ENCODE data around the gene ACSL1.
"Not testable (repeated sequence)": the region's sequence is repeated elsewhere in the genome, so short reads cannot be mapped to it uniquely, and the experiment has no call there.

The ACSL1 gene

DNA sequence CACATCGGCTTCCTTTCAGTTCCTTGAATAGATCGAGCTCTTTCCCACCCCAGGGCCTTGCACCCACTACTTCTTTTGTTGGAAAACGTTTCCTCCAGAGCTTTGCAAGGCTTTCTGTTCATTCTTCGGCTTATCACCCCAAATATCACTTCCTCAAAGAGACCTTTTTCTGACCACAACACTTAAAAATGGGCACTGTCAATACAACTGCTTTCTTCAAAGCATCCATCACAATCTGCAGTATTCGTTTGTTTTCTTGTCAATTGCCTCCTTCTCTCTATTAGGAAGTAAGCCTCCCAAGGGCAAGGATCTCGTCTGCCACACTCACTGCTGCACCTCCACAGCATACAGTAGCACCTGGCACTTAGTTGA lies 74.2 kb downstream of the ACSL1 start:
- DNase-seq (ENCODE audit: low spot score), result no peak

DNA sequence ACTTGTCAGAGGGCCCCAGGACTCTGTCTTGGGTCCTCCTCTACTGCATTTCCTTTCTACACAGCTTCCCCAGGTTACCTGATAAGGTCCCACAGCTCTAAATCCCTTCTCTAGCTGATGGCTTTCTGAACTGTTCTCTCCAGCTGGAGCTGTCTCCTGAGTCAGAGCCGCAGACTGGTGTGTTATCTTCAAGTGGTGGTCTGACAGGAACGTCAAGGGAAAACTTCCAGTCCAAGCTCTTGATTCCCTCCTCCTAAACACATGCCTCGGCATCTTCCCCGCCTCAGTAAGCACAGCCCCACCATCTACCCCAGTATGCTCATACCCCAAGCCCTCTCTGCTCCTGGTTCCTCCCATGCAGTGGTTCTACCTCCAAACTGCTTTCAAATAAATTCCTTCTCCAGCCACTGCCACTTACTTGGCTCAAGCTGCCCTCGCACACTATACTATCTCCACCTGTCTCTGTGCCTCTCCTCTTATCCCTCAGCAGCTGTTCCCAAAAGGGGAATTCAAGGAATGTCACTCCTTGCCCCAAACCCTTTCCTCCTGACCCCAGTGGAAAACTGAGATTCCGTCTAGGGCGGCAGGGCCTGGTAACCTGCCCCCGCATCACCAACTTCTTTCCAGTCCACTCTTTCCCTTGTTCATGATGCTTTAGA lies 74.7 kb downstream of the ACSL1 start:
- DNase-seq (ENCODE audit: low spot score), result no peak

DNA sequence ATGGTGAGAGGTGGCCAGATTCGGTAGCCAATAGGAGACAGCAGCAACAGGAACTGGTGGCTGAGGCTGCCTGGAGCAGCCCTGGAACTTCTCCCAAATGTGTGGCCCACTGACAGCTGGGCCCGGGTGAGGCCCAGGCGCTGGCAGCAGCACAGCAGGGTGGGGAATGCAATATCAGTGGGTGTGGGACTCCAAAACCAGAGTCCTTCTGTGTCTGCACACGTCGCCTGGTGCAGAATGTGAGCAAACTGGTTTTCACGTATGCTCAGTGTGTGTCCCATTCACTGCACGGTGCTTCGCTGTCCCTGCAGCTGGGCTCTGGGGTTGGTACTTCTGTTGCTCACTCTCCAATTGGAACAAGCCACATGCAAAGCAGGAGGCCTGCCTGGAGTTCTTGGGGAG lies 77.5 kb downstream of the ACSL1 start:
- DNase-seq (ENCODE audit: low spot score), result no peak

DNA sequence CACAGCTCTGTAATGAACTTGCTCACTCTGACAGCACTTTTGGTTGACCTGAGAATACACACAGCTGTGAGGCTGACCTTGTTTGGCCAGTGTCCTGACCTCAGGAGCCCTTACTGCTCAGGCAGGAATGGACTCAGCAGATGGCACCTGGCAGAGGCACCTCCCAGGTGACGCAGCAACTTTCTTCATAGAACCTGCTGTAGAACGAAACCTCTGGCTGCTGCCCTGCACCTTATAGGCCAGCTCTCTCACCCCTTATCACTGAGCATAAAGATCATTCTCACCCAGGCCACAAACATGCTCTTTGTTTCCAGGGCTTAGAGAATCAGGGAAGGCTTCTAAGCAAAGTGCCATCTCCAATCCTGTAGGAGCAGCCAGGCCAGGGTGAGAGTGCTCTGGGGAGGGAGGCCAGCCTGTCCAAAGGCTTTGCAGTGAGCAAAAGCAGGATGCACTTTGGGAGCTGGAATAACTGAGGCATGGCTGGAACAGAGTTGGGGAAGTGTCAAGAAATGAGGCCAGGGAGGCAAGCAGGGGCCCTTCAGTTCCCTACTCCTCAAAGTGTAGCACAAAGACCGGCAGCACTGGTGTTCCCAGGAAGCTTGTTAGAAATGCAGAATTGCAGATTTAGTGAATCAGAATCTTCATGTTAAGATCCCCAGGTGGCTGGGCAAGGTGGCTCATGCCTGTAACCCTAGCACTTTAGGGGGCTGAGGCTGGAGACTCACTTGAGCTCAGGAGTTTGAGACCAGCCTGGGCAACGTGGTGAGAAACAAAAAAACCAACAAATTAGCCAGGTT lies 78.5 kb downstream of the ACSL1 start:
- DNase-seq (ENCODE audit: low spot score), result no peak

DNA sequence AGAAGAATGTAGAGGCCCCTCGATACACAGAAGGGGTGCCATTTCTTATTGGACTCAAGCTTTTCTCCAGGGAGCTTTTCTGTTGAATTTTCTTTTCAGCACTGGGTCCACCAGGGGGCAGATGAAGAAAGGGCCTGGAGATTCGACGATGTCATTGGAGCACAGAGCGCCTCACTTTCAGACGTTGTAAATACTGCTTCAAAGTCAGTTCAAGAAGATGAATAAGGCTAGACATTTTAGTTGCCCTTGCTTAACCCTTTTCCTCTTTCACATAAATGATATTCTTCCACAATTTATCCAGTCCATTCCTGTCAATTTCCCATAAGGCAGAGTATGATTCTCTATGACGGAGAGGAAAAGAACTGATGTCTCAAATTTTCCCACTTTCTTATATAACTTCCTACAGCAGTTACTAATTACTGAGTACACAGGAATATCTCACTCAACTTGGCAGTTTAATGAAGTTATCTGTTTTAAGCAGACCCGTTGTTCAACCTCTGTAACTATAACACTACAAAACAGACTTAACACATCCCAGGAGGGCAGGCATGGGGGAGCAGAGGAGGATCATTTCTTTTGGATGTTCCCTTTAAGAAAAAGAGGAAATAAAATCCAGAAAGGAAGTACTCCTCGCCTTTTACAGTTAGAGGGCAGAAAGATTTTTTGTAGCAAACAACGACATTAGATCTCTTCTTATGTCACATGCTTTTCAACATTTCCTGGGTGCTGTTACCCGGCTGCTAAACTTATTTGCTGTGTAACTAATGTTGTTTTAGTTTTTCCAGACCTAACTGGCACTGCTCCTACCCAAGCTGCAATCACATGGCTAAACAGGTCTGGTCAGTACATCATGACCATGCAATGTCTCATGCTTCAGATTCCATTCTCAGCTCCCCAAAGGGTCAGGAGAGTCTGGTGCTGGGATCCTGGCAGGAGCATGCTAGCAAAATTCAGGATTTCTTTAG lies 79.7 kb downstream of the ACSL1 start:
- peak; percentile 79 for DNase-seq (ENCODE audit: low spot score)

DNA sequence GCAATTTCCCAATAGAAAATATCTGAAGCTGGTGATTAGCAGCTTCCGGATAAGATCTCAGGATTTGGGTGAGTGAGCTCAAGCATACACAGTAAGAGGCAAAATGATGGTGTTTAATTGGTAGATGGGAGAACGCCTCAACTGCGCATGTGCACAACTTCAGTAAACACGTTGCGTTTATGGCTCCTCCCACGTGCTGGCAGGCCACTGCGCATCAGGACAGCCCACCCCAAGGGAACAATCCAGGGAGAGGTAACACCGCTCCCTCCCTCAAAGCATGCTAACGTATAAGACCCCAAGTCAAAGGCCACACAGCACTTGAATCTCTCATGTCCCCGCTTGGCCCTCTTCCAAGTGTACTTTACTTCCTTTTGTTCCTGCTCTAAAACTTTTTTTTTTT lies 81.5 kb downstream of the ACSL1 start:
- DNase-seq (ENCODE audit: low spot score), result no peak

DNA sequence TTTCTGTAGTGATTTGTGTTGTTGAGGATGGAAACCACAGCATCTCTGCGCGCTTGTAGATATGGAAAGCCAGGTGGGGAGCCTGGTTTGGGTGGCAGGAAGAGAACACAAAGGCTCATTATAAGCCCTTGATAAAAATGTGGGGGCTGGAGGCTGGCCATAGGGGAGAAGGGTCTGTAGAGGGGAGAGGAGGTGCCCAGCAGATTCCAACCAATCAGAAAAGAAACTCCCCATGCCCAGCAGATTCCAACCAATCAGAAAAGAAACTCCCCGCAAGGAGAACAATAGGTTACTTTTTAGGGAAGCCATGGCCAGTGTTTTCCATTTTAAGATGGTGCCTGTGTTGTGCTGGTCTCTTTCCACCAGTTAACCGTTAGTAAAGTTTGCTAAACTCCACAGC lies 82.1 kb downstream of the ACSL1 start:
- no peak for DNase-seq (ENCODE audit: low spot score)

DNA sequence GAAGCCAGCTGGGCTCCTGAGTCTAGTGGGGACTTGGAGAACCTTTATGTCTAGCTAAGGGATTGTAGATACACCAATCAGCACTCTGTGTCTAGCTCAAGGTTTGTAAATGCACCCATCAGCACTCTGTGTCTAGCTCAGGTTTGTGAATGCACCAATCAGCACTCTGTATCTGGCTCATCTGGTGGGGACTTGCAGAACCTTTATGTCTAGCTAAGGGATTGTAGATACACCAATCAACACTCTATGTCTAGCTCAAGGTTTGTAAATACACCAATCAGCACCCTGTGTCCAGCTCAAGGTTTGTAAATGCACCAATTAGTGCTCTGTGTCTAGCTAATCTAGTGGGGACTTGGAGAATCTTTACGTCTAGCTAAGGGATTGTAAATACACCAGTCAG lies 84.1 kb downstream of the ACSL1 start:
- not testable (repeated sequence) for DNase-seq (ENCODE audit: low spot score)

DNA sequence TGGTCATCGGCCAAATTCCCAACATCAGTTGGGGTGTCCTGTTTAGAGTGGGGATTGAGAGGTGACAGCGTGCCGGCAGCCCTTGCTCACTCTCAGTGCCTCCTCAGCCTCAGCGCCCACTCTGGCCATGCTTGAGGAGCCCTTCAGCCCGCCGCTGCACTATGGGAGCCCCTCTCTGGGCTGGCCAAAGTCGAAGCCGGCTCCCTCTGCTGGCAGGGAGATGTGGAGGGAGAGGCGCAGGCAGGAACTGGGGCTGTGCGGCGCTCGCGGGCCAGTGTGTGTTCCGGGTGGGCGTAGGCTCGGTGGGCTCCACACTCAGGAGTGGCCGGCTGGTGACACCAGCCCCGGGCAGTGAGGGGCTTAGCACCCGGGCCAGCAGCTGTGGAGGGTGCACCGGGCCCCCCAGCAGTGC lies 84.8 kb downstream of the ACSL1 start:
- no peak for DNase-seq (ENCODE audit: low spot score)

DNA sequence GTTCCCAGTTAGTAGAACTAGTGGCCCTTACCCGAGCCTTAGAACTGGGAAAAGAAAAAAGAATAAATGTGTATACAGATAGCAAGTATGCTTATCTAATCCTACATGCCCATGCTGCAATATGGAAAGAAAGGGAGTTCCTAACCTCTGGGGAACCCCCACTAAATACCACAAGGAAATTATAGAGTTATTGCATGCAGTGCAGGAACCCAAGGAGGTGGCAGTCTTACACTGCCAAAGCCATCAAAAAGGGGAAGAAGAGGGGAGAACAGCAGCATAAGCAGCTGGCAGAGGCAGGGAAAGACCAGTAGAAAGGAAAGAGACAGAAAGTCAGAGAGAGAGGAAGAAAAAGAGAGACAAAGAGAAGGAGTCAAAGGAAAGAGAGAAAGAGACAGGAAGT lies 86.2 kb downstream of the ACSL1 start:
- DNase-seq (ENCODE audit: low spot score), result not testable (repeated sequence)

DNA sequence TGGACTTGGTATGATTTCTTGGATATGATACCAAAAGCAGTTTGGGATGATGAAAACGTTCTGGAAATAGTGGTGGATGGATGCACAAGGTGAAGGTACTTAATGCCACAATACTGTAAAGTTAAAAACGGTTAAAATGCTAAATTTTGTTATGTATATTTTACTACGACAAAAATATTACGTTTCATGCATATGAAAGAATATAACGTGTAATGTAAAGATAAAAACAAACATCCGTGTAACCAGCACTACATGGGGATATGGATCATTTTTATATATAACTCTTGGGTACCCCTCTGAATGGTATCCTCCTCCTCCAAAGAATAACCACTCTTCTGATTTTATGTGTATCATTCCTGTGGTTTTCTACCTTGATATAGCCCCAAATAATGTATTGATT lies 91.0 kb downstream of the ACSL1 start:
- DNase-seq (ENCODE audit: low spot score), result no peak

DNA sequence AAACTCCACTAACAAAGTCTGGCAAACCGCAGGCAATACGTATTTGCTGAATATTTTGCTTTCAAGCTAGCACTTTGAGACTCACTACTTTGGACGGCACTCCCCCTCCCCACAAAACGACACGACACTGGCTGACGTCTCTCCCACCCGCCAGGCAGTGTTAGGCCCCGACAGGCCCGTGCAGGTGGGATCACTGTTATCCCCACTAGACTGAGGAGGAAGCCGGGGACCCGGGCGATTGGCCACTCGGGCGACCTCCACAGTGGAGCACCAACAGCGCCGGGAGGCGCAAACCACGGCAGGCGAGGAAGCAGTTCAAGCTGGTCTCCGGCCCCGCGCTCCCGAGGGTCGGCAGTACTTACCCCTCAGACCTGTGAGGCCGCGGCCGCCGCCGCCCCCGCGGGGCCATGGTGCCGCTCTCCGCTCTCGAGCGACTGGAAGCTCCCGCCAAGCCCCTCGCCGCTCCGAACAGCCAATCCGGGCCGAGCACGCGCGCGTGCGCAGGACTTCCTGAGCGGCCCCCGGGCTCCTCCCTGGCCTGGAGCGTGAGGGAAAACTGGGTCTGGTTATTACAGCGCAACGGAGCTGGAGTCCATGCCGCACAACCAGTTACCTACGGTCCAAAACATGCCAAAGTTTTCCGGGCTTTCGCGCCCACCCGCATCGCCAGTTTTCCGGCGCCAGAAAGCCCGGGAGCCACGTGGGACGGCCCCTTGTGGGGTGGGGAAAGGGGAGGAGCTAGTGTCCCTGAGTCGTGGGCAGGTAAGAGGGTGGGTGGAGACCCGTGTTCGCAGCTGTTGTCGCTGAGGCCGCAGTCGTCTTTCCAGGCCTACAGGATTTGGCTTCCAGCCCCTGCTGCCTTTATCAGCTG lies 91.9 kb downstream of the ACSL1 start, which contains the start of gene CENPU:
Gene CENPU, minus strand, starts transcription at position 443 of the 871 bp plus-strand sequence. Its CDS starts 34 bp downstream, at position 409.
- DNase-seq (ENCODE audit: low spot score), result peak; percentile 99

DNA sequence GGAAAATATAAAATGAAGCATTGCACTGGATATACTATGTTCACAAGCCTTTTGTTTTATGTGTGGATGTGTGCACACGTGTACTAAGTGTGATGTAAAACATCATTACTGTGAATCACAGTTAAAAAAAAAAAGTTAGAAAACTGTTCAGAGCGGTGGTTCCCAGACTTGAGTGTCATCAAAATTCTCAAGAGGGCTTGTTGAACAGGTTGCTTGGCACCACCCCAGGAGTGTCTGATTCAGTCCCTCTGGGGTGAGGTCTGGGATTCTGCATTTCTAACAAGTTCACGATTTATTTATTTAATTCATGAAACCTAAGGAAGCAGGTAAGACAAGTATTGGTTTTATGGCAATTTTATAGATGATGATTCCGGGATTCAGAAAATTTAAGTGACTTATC lies 93.6 kb downstream of the ACSL1 start:
- DNase-seq (ENCODE audit: low spot score), result no peak

DNA sequence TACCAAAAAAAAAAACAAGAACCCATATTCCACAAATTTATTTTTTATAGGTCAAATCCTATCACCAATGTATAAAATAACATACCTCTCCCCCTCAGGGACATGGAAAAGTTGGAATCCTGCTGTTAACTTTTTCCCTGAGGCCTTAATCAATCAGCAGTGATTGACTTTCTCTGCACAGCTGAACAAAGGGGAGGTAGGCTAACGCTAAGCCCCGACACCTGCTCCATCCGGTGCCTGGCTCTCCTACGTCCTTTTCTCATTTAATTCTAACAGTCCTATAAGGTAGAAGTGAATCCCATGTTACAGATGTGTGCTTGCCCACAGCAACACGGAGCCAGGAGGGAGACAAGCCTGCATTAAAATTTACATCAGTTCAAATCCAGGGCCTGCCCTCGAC lies 94.7 kb downstream of the ACSL1 start:
- DNase-seq (ENCODE audit: low spot score), result no peak

DNA sequence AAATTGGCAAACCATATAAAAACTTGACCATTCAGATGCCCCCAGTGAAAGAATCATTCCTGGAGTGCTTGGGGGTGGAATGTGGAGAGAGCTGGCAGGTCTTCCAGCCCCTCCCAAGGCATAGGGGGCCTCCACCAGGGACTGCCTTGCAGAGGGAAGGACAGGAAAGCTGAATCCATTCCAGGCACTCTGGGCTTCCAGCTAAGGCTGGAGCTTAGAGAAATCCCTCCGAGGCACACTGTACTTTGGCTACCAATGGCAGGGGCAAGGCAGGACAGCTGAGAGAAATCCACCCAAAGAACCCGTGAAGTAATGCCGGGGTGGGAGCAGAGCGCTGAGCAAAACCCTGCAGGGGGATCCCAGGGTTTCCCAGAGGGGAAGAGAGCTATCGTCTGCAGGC lies 95.8 kb downstream of the ACSL1 start:
- no peak for DNase-seq (ENCODE audit: low spot score)

DNA sequence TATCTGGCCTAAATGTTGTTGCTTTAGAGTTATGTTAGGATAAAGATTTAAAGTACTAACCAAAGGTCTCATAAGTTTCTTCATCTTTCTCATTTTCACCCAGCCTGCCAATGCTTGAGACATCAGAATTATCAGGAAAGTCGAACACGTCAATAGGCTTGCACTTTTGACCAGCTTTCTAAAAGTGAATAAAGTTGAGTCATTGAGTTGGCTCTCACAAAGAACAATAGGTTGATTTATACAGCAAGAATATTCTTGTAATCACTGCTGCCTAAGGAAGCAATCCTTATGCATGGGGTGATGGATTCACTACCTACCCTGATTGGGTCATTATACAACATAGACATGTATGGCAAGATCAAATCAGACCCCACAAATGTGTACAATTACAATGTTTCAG lies 96.9 kb downstream of the ACSL1 start:
- DNase-seq (ENCODE audit: low spot score), result no peak

DNA sequence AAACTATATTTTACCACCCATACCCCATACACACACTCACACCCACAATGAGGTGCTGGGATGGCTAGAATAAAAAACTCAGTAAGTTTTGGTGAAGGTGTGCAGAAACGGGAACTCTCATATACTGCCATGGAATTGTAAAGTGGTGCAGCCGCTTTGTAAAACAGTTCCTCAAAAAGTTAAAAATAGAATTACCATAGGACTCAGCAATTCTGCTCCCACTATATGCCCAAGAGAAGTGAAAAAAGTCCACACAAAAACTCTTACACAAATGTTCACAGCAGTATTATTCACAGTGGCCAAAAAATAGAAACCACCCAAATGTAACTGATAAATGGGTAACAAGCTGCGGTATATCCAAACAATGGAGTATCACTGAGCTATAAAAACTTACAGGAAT lies 98.3 kb downstream of the ACSL1 start:
- DNase-seq (ENCODE audit: low spot score), result no peak

DNA sequence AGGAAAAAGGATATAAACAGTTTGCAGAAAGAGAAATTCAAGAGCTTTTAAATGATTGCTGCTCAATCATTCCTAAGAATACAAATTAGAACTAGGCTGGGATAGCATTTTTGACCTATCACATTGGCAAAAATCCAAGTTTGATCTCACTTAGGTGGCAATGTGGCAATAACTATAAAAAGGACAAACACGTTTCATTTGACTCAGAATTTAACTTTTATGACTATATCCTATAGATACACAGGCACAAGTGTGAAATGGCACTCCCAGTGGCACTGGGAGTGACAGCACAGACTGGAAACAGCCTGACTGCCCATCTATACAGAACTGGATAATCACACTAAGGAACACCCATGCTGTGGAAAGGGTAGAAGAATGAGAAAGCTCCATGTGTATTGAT lies 103.0 kb downstream of the ACSL1 start:
- DNase-seq (ENCODE audit: low spot score), result no peak

DNA sequence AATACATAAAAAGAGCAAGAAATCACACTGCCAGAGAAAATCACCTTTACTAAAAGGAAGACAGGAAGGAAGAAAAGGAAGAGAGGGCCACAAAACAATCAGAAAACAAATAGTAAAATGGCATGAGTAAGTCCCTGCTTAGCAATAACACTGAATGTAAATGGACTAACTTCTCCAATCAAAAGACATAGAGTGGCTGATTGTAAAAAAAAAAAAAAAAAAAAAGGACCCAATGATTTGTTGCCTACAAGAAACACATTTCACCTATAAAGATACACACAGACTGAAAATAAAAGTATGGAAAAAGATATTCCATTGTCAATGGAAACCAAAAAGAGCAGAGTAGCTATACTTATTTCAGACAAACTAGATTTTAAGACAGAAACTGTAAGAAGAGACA lies 104.5 kb downstream of the ACSL1 start:
- no peak for DNase-seq (ENCODE audit: low spot score)

DNA sequence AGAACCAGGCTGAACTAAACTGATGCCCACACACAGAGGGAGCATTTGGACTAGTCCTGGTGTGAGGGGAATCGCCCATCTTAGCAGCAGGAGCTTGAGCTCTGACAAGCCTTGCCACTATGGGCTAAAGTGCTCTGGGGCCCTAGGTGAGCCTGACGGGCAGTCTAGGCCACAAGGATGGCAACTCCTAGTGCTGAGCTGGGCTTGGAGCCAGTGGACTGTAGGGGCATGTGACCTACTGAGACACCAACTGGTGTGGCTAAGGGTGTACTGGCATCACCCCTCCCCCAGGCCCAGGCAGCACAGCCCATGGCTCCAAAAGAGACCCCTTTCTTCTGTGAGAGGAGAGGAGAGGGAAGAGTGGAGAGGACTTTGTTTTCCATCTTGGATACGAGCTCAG lies 106.4 kb downstream of the ACSL1 start:
- no peak for DNase-seq (ENCODE audit: low spot score)

DNA sequence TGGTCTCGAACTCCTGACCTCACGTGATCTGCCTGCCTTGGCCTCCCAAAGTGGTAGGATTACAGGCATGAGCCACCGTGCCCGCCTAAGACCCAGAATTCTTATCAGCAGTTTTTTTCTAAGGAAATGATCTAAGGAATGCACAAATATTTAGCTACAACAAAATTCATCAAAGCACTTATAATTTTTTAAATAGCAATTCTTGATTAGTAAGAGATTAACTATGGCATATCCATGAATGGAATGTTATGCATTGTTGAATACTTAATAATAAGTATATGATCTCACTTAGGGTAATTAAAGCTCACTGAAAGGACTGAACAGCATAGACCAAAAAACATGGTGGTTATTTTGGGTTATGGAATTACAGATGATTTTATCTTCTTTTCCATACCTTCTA lies 110.2 kb downstream of the ACSL1 start:
- no peak for DNase-seq (ENCODE audit: low spot score)

DNA sequence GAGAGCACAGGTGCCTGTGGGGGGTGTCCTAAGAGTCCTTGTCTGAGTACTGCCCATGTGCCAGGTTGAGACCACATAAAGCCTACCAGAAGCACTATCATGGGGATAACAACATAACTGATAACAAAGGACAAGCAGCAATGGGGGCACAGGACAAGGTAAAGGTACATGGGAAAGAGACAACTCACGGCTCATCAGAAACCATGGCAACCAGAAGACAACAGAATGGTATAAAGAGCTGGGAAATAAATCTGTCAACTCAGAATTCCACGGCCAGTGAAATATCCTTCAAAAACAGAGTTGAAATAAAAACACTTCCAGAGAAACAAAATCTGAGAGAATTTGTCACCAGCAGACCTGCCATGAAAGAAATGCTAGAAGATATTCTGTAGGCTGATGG lies 111.9 kb downstream of the ACSL1 start:
- no peak for DNase-seq (ENCODE audit: low spot score)

Measured in D341Med (cell line).